Measurements from ENCODE around the gene GATAD2B. TPM values are rescaled to one million over a fixed set of nuclear protein-coding genes. Genes with fewer than 3 reads are reported as not detected.

The GATAD2B gene
- total RNA-seq, 1 donor from 2014 or later = 47.0 TPM

DNA sequence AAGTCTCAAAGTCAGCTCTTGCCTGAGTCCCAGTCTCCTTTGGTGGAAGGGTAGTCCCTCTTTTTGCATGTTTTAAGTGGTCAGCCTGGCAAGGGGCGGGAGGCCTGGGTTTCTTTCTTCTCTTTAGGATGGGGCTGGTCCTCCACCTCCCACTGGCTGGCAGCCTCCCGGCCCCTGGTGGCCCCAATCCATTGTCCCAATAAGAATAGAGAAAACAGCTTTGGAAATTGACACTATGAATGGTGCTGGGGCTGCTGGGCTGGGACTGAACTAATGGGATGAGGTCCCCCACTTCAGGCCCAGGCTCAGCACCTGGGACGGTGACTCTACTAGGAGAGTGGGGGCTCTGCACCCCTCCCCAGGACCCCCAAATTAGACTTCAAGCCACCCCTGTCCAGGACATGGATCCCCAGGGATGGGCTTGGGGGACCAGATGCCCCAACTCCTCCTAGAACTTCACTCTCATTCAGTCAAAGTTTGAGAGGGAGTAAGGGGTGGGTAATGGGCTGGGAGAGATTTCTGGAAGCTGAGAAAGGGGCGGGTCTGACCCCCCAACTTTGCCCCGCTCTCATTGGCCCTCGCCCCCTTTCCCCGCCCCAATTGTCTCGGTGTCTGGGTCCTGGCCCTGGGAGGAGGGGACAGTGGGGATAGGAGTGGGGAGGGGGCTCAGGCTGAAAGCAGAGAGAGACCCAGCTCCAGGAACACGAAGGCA is 129.4 kb downstream of the GATAD2B start:
- H3K27ac Mint-ChIP-seq (ENCODE audit: unreplicated experiment) = no peak overlapping the region
- H3K36me3 Mint-ChIP-seq (ENCODE audit: low read depth) = no peaks in the 10 kb centered on the region
- H3K4me3 Mint-ChIP-seq (ENCODE audit: unreplicated experiment) = no peak overlapping the region
- peak; percentile 38 for DNase-seq (ENCODE audit: low spot score)
- TF ChIP-seq, protein P1, sequence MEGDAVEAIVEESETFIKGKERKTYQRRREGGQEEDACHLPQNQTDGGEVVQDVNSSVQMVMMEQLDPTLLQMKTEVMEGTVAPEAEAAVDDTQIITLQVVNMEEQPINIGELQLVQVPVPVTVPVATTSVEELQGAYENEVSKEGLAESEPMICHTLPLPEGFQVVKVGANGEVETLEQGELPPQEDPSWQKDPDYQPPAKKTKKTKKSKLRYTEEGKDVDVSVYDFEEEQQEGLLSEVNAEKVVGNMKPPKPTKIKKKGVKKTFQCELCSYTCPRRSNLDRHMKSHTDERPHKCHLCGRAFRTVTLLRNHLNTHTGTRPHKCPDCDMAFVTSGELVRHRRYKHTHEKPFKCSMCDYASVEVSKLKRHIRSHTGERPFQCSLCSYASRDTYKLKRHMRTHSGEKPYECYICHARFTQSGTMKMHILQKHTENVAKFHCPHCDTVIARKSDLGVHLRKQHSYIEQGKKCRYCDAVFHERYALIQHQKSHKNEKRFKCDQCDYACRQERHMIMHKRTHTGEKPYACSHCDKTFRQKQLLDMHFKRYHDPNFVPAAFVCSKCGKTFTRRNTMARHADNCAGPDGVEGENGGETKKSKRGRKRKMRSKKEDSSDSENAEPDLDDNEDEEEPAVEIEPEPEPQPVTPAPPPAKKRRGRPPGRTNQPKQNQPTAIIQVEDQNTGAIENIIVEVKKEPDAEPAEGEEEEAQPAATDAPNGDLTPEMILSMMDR (IDR thresholded peaks at IDR 0.05) = no peak
- no peaks in the 10 kb centered on the region for H3K27me3 Mint-ChIP-seq (ENCODE audit: low read depth)
- H3K9me3 Mint-ChIP-seq (ENCODE audit: low read depth) = no peaks in the 10 kb centered on the region
- H3K4me1 Mint-ChIP-seq (ENCODE audit: low read depth) = peaks cover 22% of the 10 kb centered on the region

DNA sequence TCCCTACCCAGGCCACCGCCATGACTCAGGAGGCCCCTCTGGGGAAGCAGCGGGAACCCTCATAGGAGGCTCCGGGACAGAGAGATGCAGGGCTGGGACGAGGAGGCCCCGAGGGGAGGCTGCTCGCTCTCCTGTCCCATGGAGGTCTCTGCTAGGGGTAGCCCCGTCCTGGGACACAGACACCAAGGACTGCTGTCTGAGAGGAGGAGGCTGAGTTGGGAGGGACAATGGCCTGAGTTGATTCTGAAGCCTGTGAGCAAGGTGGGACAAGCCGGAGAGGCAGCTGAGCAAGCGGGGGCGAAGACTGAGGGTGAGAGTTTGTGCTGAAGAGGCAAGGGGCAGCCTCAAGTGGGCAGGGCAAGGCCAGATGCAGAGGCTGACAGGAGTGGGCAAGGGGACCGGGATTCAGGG is 130.1 kb downstream of the GATAD2B start:
- H3K4me3 Mint-ChIP-seq (ENCODE audit: unreplicated experiment) = no peak overlapping the region
- DNase-seq (ENCODE audit: low spot score) = peak; percentile 77
- H3K9me3 Mint-ChIP-seq (ENCODE audit: low read depth) = no peaks in the 10 kb centered on the region
- peak overlapping the region; percentile 45 for H3K27ac Mint-ChIP-seq (ENCODE audit: unreplicated experiment)
- TF ChIP-seq, protein P1 (IDR thresholded peaks at IDR 0.05) = no peak
- peaks cover 22% of the 10 kb centered on the region for H3K4me1 Mint-ChIP-seq (ENCODE audit: low read depth)
- no peaks in the 10 kb centered on the region for H3K36me3 Mint-ChIP-seq (ENCODE audit: low read depth)
- H3K27me3 Mint-ChIP-seq (ENCODE audit: low read depth) = no peaks in the 10 kb centered on the region

DNA sequence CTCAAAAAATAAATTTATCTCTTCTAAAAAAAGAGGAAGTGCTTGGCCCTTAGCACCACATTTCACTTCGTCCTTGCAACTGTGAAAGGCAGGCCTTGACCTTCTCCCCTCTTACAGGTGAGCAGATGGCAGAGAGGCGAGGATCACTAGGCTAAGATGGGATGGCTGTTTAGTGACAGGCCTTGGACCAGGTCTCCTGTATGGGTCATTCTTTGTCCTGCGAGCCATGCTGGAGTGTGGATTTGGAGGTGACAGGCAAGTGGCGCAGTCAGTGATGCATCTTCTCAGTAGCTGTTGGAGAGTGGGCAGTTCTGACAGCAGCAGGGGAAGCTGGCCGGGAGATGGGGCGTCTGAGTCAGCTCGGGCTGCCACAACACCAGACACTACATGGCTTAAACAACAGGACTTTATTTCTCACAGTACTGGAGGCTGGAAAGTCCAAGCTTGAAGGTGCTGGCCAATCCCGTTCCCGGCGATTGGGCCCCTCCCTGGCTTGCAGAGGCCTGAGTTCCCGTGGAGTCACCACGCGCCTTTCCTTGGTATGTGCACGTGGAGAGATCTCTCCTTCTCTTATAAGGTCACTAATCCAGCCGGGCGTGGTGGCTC is 131.0 kb downstream of the GATAD2B start:
- peak; percentile 63 for DNase-seq (ENCODE audit: low spot score)
- Mint-ChIP-seq H3K27me3 (ENCODE audit: low read depth) (no peaks in the 10 kb centered on the region), H3K4me1 (ENCODE audit: low read depth) (peaks cover 22% of the 10 kb centered on the region), H3K4me3 (ENCODE audit: unreplicated experiment) (no peak overlapping the region), H3K36me3 (ENCODE audit: low read depth) (no peaks in the 10 kb centered on the region), H3K9me3 (ENCODE audit: low read depth) (no peaks in the 10 kb centered on the region), H3K27ac (ENCODE audit: unreplicated experiment) (peak overlapping the region; percentile 89)
- TF ChIP-seq, protein P1 (IDR thresholded peaks at IDR 0.05) = no peak

DNA sequence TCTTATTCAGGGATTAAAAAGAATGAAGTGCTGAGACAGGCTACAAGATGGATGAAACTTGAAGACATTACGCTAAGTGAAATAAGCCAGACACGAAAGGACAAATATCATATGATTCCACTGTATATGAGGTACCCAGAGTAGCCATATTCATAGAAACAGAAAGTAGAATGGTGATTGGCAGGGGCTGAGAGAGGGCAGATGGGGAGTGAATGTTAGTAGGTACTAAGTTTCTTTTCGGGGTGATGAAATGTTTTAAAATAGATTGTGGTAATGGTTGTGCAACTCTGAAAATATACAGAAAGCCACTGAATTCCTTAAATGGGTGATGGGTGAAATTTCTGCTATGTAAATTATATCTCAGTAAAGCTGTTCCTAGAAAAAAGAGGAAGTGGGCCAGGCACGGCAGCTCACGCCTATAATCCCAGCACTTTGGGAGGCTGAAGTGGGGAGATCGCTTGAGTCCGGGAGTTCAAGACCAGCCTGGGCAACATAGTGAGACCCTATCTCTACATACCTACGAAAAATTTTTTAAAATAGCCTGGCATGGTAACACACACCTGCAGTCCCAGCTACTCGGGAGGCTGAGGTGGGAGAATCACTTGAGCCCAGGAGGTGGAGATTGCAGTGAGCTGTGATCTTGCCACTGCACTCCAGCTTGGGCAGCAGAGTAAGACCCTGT is 131.7 kb downstream of the GATAD2B start:
- H3K9me3 Mint-ChIP-seq (ENCODE audit: low read depth) = no peaks in the 10 kb centered on the region
- H3K27me3 Mint-ChIP-seq (ENCODE audit: low read depth) = no peaks in the 10 kb centered on the region
- peak overlapping the region; percentile 89 for H3K27ac Mint-ChIP-seq (ENCODE audit: unreplicated experiment)
- DNase-seq (ENCODE audit: low spot score) = peak; percentile 26
- no peak overlapping the region for H3K4me3 Mint-ChIP-seq (ENCODE audit: unreplicated experiment)
- TF ChIP-seq, protein P1 (IDR thresholded peaks at IDR 0.05) = no peak
- no peaks in the 10 kb centered on the region for H3K36me3 Mint-ChIP-seq (ENCODE audit: low read depth)
- peaks cover 22% of the 10 kb centered on the region for H3K4me1 Mint-ChIP-seq (ENCODE audit: low read depth)

DNA sequence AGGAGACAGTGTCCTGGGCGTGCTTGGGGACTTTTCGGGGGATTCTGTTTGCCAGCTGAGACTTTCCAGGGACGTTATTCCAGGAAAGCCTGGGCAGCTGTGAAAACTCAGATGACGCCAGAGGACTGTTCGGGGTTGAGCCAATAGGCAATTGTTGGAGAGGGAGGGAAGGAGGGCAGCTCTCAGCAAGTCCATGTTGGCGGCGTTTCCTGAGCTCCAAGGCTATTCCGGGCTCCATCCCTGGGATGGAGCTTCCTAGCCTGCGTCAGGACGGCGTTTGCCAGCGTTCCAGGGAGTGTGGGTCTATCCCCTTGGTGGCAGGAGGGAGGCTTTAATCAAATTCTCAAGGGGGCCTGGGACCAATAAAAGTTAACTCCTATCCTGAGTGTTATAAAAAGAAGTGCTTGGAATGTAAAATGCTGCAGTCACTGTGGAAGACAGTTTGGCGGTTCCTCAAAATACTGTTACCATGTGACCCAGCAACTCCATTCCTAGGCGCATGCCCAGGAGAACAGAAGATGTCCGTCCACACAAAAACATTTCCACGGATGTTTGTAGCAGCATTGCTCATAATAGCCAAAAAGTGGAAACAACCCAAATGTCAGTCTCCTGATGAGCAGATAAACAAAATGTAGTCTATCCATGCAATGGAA is 132.3 kb downstream of the GATAD2B start:
- H3K27ac Mint-ChIP-seq (ENCODE audit: unreplicated experiment) = peak overlapping the region; percentile 89
- DNase-seq (ENCODE audit: low spot score) = peak; percentile 53
- no peaks in the 10 kb centered on the region for H3K9me3 Mint-ChIP-seq (ENCODE audit: low read depth)
- H3K27me3 Mint-ChIP-seq (ENCODE audit: low read depth) = no peaks in the 10 kb centered on the region
- H3K4me3 Mint-ChIP-seq (ENCODE audit: unreplicated experiment) = no peak overlapping the region
- TF ChIP-seq, protein P1 (IDR thresholded peaks at IDR 0.05) = no peak
- no peaks in the 10 kb centered on the region for H3K36me3 Mint-ChIP-seq (ENCODE audit: low read depth)
- peaks cover 22% of the 10 kb centered on the region for H3K4me1 Mint-ChIP-seq (ENCODE audit: low read depth)
